Astrocyte (in vitro differentiated cells and primary cell): Measurements from ENCODE around the gene XYLT1.

Experiments used
- EZH2 ChIP-seq: IDR thresholded peaks from 2 replicates; pipeline ENCODE4 v1.6.1; 2012; ENCODE audit warnings: mild to moderate bottlenecking, low read length, inconsistent platforms; ENCODE audit not compliant: insufficient read depth
- TF ChIP-seq, protein P1 (sequence below): IDR thresholded peaks from 2 replicates; pipeline ENCODE4 v1.5.1; 2011; ENCODE audit warnings: low read depth, mild to moderate bottlenecking, inconsistent platforms, low read length, moderate library complexity; ENCODE audit not compliant: insufficient read depth

- TF ChIP-seq, protein P1, sequence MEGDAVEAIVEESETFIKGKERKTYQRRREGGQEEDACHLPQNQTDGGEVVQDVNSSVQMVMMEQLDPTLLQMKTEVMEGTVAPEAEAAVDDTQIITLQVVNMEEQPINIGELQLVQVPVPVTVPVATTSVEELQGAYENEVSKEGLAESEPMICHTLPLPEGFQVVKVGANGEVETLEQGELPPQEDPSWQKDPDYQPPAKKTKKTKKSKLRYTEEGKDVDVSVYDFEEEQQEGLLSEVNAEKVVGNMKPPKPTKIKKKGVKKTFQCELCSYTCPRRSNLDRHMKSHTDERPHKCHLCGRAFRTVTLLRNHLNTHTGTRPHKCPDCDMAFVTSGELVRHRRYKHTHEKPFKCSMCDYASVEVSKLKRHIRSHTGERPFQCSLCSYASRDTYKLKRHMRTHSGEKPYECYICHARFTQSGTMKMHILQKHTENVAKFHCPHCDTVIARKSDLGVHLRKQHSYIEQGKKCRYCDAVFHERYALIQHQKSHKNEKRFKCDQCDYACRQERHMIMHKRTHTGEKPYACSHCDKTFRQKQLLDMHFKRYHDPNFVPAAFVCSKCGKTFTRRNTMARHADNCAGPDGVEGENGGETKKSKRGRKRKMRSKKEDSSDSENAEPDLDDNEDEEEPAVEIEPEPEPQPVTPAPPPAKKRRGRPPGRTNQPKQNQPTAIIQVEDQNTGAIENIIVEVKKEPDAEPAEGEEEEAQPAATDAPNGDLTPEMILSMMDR = no peak
- no peak for TF ChIP-seq EZH2
Observed at GRCh38 chr16:17503331-17503730, 32.6 kb upstream of the XYLT1 start.
